Prostate gland (tissue), 2 donors: ENCODE data around the gene PCDHA5. TPM values are rescaled to one million over a fixed set of nuclear protein-coding genes. Genes with fewer than 3 reads are reported as not detected.

Experiments
- DNase-seq: peaks from one replicate; pipeline ENCODE4 v3.0.0-alpha.2; 2019; ENCODE audit warnings: low spot score
- H3K27ac ChIP-seq, 2 donors: fragments of 200-600 bp; sonication (generic); 2 replicates each; pipeline ENCODE4 v1.5.1; 2017 to 2019
- H3K27me3 ChIP-seq: fragments of 200-600 bp; sonication (generic); replicated peaks from 2 replicates; pipeline ENCODE4 v1.5.1; 2019; ENCODE audit not compliant: insufficient read depth
- H3K36me3 ChIP-seq, 2 donors: fragments of 200-600 bp; sonication (generic); 1 replicate in 1 of 2; 2 replicates in 1 of 2; pipeline versions ENCODE4 v1.5.1 to v1.8.1; 2017 to 2019
- H3K4me1 ChIP-seq: fragments of 200-600 bp; sonication (generic); replicated peaks from 2 replicates; pipeline ENCODE4 v1.5.1; 2019
- H3K4me3 ChIP-seq, 2 donors: fragments of 200-600 bp; sonication (generic); 2 replicates each; pipeline ENCODE4 v1.5.1; 2017 to 2019
- H3K9me3 ChIP-seq: fragments of 200-600 bp; sonication (generic); 2 replicates; pipeline ENCODE4 v1.5.1; 2017
- POLR2A ChIP-seq: fragments of 450-650 bp; IDR thresholded peaks from one replicate; pipeline ENCODE4 v1.6.1; 2016; ENCODE audit warnings: antibody characterized with exemption, mild to moderate bottlenecking
- POLR2AphosphoS5 ChIP-seq: sonication (generic); formaldehyde crosslinking; IDR thresholded peaks from one replicate; pipeline ENCODE4 v1.6.1; 2017; ENCODE audit warnings: antibody characterized with exemption
- WGBS: methylation state at CpG from one replicate; pipeline ENCODE4 v1.1.5; 2018; 5-methylcytosine and 5-hydroxymethylcytosine counted together
- intact Hi-C: fragments of 100-400 bp; cut with DNase I; formaldehyde crosslinking; loops from one replicate; pipeline ENCODE4 v1.14.2; 2022
- total RNA-seq, 2 donors: library from RNA; depleted of rRNA; stranded (reverse); fragments of >200 nt; gene quantifications; one replicate each; pipeline ENCODE4 v1.1.0, GENCODE V29; 2016
- TF ChIP-seq, protein P1 (sequence below), 4 experiments: fragments of 200-600 bp in 2 of 4; fragments of 450-650 bp in 2 of 4; sonication (generic) in 2 of 4; IDR thresholded peaks; 1 replicate in 3 of 4; 2 replicates in 1 of 4; pipeline ENCODE4 v1.5.1; 2016 to 2019; ENCODE audit warnings: antibody characterized with exemption in 4 of 4, mild to moderate bottlenecking in 2 of 4, moderate library complexity in 2 of 4

The PCDHA5 gene
- total RNA-seq, 2 donors from 2014 or later: 0.14 TPM; not detected in 1

DNA sequence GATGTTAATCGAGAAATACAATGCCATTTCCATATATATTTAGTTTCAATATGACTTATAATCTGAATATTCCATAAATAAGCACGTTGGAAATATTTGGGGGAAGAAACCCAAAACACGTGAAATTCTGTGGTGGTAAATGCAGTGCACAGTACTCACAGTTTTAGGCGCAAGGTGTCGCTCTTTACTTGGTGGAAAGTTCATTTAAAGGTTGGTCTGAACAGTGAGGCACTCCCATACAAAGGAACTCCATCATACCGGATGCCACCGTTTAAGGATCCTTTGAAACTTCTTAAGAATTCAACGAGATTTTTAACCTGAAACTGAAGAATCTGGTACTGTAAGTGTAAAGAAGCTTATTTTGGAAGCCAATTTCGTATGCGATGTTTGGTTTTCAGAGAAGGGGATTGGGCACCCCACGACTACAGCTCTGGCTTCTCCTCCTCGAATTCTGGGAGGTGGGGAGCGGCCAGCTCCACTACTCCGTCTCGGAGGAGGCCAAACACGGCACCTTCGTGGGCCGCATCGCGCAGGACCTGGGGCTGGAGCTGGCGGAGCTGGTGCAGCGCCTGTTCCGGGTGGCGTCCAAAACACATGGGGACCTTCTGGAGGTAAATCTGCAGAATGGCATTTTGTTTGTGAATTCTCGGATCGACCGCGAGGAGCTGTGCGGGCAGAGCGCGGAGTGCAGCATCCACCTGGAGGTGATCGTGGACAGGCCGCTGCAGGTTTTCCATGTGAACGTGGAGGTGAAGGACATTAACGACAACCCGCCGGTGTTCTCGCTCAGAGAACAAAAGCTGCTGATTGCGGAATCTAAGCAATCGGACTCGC, 47.5 kb downstream of the PCDHA5 start, which contains the start of gene PCDHA11:
TSS of gene PCDHA11 (plus strand) at position 237 of the 834 bp plus-strand sequence. CDS start at position 384, 147 bp downstream.
- H3K9me3 ChIP-seq: no peaks in the 10 kb centered on the region
- no peaks in the 10 kb centered on the region for H3K36me3 ChIP-seq
- no peaks in the 10 kb centered on the region for H3K27me3 ChIP-seq
- no peak for DNase-seq
- no peak within 1 kb of the TSS for H3K27ac ChIP-seq
- intact Hi-C loops: no loop called here
- peak within 1 kb of the TSS in 1 of 2 donors; percentile 2 for H3K4me3 ChIP-seq
- TF ChIP-seq POLR2AphosphoS5: no peak
- TF ChIP-seq, protein P1, sequence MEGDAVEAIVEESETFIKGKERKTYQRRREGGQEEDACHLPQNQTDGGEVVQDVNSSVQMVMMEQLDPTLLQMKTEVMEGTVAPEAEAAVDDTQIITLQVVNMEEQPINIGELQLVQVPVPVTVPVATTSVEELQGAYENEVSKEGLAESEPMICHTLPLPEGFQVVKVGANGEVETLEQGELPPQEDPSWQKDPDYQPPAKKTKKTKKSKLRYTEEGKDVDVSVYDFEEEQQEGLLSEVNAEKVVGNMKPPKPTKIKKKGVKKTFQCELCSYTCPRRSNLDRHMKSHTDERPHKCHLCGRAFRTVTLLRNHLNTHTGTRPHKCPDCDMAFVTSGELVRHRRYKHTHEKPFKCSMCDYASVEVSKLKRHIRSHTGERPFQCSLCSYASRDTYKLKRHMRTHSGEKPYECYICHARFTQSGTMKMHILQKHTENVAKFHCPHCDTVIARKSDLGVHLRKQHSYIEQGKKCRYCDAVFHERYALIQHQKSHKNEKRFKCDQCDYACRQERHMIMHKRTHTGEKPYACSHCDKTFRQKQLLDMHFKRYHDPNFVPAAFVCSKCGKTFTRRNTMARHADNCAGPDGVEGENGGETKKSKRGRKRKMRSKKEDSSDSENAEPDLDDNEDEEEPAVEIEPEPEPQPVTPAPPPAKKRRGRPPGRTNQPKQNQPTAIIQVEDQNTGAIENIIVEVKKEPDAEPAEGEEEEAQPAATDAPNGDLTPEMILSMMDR (IDR thresholded peaks at IDR 0.05): peak in 1 of 4 experiments; percentile 15
- no peak for TF ChIP-seq POLR2A
- no peaks in the 10 kb centered on the region for H3K4me1 ChIP-seq
- WGBS: 14% methylated on average over 41 of the region's 41 CpGs

DNA sequence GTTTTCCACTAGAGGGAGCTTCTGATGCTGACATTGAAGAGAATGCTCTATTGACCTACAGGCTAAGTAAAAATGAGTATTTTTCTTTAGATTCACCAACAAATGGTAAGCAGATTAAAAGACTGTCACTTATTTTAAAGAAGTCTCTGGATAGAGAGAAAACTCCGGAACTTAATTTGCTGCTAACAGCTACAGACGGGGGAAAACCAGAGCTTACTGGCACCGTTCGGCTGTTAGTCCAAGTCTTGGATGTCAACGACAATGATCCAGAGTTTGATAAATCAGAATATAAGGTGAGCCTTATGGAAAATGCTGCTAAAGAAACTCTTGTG, 48.1 kb downstream of the PCDHA5 start:
- Histone ChIP-seq H3K27ac (no peak overlapping the region), H3K9me3 (no peaks in the 10 kb centered on the region), H3K4me1 (no peaks in the 10 kb centered on the region), H3K36me3 (no peaks in the 10 kb centered on the region), H3K27me3 (no peaks in the 10 kb centered on the region), H3K4me3 (no peak overlapping the region)
- TF ChIP-seq, protein P1 (IDR thresholded peaks at IDR 0.05): no peak
- TF ChIP-seq POLR2A (no peak), POLR2AphosphoS5 (no peak)
- 47% methylated on average over 5 of the region's 5 CpGs for whole genome bisulfite sequencing
- intact Hi-C loops: no loop called here
- no peak for DNase-seq

GRCh38 chr5:140870221-140871201, 49.1 kb downstream of the PCDHA5 start:
- TF ChIP-seq, protein P1 (IDR thresholded peaks at IDR 0.05): no peak
- TF ChIP-seq POLR2AphosphoS5 (no peak), POLR2A (no peak)
- Histone ChIP-seq H3K4me1 (no peaks in the 10 kb centered on the region), H3K27me3 (no peaks in the 10 kb centered on the region), H3K27ac (no peak overlapping the region), H3K36me3 (no peaks in the 10 kb centered on the region), H3K9me3 (no peaks in the 10 kb centered on the region), H3K4me3 (no peak overlapping the region)
- no peak for DNase-seq
- 44% methylated on average over 92 of the region's 114 CpGs for WGBS
- intact Hi-C loops: no loop called here

Other genes starting within 250 kb of the PCDHA5 start
- 10 to 100 TPM; 22.9 to 56.5 TPM for gene CD14, start 188.4 kb upstream of the PCDHA5 start, total RNA-seq
- gene TMCO6, start 182.2 kb upstream of the PCDHA5 start, total RNA-seq: 100 to 1,000 TPM in 1 of 2 donors, 10 to 100 TPM in 1; 45.6 to 124 TPM
- 100 to 1,000 TPM in 1 of 2 donors, 10 to 100 TPM in 1; 91.2 to 117 TPM for gene NDUFA2, start 174.0 kb upstream of the PCDHA5 start, total RNA-seq
- 100 to 1,000 TPM; 127 to 145 TPM for gene IK, start 173.8 kb upstream of the PCDHA5 start, total RNA-seq
- gene WDR55, start 156.7 kb upstream of the PCDHA5 start, total RNA-seq: 10 to 100 TPM; 23.2 to 26.2 TPM
- 10 to 100 TPM in 1 of 2 donors, under 1 TPM in 1; 0.36 to 26.2 TPM for gene DND1, start 148.0 kb upstream of the PCDHA5 start, total RNA-seq
- gene HARS1, start 130.2 kb upstream of the PCDHA5 start, total RNA-seq: 10 to 100 TPM; 37.3 to 54.3 TPM
- gene HARS2, start 130.2 kb upstream of the PCDHA5 start, total RNA-seq: 10 to 100 TPM; 23.9 to 28.1 TPM
- 10 to 100 TPM; 26.0 to 36.8 TPM for gene ZMAT2, start 121.2 kb upstream of the PCDHA5 start, total RNA-seq
- under 1 TPM in 1 of 2 donors, not detected in 1; 0.85 TPM for gene PCDHA1, start 35.5 kb upstream of the PCDHA5 start, total RNA-seq
- gene PCDHA2, start 26.8 kb upstream of the PCDHA5 start, total RNA-seq: under 1 TPM in 1 of 2 donors, not detected in 1; 0.80 TPM
- gene PCDHA3, start 20.6 kb upstream of the PCDHA5 start, total RNA-seq: 1 to 10 TPM in 1 of 2 donors, under 1 TPM in 1; 0.09 to 1.0 TPM
- gene PCDHA4, start 14.5 kb upstream of the PCDHA5 start, total RNA-seq: 1 to 10 TPM; 2.3 to 2.4 TPM
- 1 to 10 TPM; 1.9 to 2.2 TPM for gene PCDHA6, start 6.3 kb downstream of the PCDHA5 start, total RNA-seq
- gene PCDHA7, start 12.7 kb downstream of the PCDHA5 start, total RNA-seq: under 1 TPM; 0.23 to 0.46 TPM
- under 1 TPM; 0.17 to 0.36 TPM for gene PCDHA8, start 19.6 kb downstream of the PCDHA5 start, total RNA-seq
- under 1 TPM; 0.14 to 0.51 TPM for gene PCDHA9, start 26.8 kb downstream of the PCDHA5 start, total RNA-seq
- 1 to 10 TPM; 1.0 to 2.2 TPM for gene PCDHA10, start 34.3 kb downstream of the PCDHA5 start, total RNA-seq
- gene PCDHA11, start 47.3 kb downstream of the PCDHA5 start, total RNA-seq: 1 to 10 TPM in 1 of 2 donors, under 1 TPM in 1; 0.85 to 1.5 TPM
- gene PCDHA12, start 53.7 kb downstream of the PCDHA5 start, total RNA-seq: under 1 TPM; 0.40 to 0.50 TPM
- gene PCDHA13, start 60.5 kb downstream of the PCDHA5 start, total RNA-seq: 1 to 10 TPM; 1.3 to 1.5 TPM
- gene PCDHAC1, start 104.7 kb downstream of the PCDHA5 start, total RNA-seq: 1 to 10 TPM; 1.1 to 3.9 TPM
- gene PCDHAC2, start 144.9 kb downstream of the PCDHA5 start, total RNA-seq: 10 to 100 TPM in 1 of 2 donors, 1 to 10 TPM in 1; 6.8 to 11.6 TPM
- gene PCDHB1, start 229.8 kb downstream of the PCDHA5 start, total RNA-seq: not detected